Fibroblast of pulmonary artery (primary cell): Measurements from ENCODE around the gene OR6Q1.
"Not testable (repeated sequence)": the region's sequence is repeated elsewhere in the genome, so short reads cannot be mapped to it uniquely, and the experiment has no call there.

Experiments used
- DNase-seq: peaks from one replicate; pipeline ENCODE4 v3.0.0-alpha.2; 2010; ENCODE audit warnings: low read depth
- H3K4me3 ChIP-seq: replicated peaks from 2 replicates; pipeline ENCODE4 v1.5.1; 2011; ENCODE audit warnings: low read depth, mild to moderate bottlenecking, control low read depth, low read length, moderate library complexity
- TF ChIP-seq, protein P1 (sequence below): IDR thresholded peaks from 2 replicates; pipeline ENCODE4 v1.5.1; 2011; ENCODE audit warnings: mild to moderate bottlenecking, control low read depth, low read length, inconsistent platforms; ENCODE audit errors: missing control alignments

OR6Q1 gene, protein sequence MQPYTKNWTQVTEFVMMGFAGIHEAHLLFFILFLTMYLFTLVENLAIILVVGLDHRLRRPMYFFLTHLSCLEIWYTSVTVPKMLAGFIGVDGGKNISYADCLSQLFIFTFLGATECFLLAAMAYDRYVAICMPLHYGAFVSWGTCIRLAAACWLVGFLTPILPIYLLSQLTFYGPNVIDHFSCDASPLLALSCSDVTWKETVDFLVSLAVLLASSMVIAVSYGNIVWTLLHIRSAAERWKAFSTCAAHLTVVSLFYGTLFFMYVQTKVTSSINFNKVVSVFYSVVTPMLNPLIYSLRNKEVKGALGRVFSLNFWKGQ

DNA sequence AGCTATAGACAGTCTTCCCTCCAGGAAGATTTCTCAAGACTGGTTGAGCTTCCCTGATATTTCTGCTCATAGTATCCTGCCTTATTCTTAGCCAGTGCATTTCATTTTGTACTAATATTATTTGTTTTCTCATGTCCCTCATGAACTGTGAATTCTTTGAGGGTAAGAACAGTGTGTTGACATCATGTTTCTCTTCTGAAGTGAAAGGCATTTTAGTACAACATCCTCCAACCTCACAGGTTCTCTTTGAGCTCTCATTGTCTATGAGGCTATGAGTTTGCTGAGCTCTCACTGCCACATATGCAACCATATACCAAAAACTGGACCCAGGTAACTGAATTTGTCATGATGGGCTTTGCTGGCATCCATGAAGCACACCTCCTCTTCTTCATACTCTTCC lies at the start of gene OR6Q1:
TSS of gene OR6Q1 (plus strand) at position 301 of the 400 bp plus-strand sequence. CDS start at position 301, 0 bp downstream.
- no peak within 1 kb of the TSS for H3K4me3 ChIP-seq
- TF ChIP-seq, protein P1, sequence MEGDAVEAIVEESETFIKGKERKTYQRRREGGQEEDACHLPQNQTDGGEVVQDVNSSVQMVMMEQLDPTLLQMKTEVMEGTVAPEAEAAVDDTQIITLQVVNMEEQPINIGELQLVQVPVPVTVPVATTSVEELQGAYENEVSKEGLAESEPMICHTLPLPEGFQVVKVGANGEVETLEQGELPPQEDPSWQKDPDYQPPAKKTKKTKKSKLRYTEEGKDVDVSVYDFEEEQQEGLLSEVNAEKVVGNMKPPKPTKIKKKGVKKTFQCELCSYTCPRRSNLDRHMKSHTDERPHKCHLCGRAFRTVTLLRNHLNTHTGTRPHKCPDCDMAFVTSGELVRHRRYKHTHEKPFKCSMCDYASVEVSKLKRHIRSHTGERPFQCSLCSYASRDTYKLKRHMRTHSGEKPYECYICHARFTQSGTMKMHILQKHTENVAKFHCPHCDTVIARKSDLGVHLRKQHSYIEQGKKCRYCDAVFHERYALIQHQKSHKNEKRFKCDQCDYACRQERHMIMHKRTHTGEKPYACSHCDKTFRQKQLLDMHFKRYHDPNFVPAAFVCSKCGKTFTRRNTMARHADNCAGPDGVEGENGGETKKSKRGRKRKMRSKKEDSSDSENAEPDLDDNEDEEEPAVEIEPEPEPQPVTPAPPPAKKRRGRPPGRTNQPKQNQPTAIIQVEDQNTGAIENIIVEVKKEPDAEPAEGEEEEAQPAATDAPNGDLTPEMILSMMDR = no peak
- no peak for DNase-seq

DNA sequence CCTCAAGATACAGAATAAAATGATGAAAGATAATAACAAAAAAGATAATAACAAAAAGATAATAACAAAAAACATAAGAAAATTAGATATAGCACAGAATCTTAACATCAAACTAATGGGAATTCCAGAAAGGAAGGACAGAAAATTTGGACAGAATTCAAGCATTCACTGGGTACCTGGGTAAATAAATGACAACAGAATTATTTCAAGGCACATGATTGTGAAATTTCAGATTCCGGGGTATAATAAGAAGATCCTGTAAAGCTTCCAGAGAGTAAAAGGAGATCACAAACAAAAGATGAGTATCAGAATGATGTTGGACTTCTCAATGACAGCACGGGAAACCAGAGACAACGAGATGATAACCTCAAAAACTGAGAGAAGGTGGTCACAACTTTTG lies 49.2 kb upstream of the OR6Q1 start:
- TF ChIP-seq, protein P1 = no peak
- no peak for DNase-seq
- no peak overlapping the region for H3K4me3 ChIP-seq

DNA sequence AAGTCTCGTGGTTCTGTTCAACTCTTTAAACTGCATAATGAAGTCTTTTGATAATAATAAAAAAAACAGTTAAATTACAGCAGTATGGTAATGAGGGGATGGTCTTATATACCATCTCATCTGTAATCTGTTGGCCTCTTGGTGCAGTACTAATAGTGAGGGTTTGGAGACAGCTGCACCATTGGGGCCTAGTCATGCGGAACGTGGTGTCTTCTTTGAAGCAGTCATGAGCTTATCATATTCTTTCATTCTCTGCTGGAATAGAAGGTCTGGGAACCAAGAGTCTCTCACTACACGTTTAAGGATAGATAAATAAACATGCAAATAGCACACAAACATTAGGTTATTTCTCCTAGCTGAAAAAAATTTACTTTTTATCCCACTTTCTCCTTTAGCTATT lies 48.0 kb upstream of the OR6Q1 start:
- TF ChIP-seq, protein P1 = no peak
- H3K4me3 ChIP-seq = no peak overlapping the region
- DNase-seq = no peak

DNA sequence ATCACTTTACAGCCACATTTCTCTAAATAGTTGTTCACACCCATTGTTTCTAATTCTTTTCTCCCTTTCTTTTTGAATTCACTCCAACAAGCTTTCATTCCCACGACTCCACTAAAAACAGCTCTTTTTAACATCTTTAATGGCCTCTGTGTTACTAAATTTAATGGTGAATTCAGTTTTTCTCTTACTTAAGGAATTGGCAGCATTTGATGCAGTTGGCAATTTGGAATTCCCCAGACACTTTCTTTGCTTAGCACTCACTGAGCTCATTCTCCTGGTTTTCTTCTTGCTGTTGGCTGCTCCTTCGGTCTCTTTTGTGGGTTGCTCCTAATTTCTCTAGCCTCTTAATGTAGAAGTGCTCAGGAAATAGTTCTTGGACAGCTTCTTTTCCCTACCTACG lies 47.6 kb upstream of the OR6Q1 start:
- TF ChIP-seq, protein P1 = no peak
- DNase-seq = no peak
- H3K4me3 ChIP-seq = no peak overlapping the region

DNA sequence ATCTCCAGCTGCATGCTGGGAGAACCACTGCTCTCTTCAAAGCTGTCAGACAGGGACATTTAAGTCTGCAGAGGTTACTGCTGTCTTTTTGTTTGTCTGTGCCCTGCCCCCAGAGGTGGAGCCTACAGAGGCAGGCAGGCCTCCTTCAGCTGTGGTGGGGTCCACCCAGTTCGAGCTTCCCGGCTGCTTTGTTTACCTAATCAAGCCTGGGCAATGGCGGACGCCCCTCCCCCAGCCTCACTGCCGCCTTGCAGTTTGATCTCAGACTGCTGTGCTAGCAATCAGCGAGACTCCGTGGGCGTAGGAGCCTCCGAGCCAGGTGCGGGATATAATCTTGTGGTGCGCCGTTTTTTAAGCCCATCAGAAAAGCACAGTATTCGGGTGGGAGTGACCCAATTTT lies 31.2 kb upstream of the OR6Q1 start:
- not testable (repeated sequence) for H3K4me3 ChIP-seq, DNase-seq

DNA sequence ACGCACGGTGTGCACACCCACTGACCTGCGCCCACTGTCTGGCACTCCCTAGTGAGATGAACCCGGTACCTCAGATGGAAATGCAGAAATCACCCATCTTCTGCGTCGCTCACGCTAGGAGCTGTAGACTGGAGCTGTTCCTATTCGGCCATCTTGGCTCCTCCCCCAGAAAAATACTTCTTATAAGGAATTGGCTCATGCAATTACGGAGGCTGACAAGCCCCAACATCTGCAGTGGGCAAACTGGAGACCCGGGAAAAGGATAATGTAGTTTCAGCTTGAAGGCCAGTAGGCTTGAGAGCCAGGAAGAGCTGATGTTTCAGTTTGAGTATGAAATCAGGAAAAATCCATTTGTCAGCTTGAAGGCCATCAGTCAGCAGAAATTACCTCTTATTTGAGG lies 30.7 kb upstream of the OR6Q1 start:
- H3K4me3 ChIP-seq, DNase-seq: not testable (repeated sequence)

DNA sequence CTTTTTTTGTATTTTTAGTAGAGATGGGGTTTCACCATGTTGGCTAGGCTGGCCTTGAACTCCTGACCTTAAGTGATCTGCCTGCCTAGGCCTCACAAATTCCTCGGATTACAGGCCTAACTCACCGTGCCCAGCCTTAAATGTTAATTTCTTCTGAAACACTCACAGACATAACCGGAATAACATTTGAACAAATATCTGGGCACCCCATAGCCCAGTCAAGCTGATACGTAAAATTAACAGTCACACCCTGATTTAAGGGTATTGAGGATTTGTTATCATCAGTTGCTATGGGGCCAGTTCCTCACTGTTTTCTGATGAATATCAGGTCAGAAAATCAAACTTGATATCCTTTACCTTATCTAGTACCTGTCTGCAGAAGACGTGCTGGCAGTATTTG lies 30.1 kb upstream of the OR6Q1 start:
- TF ChIP-seq, protein P1 = no peak
- DNase-seq = no peak
- no peak overlapping the region for H3K4me3 ChIP-seq

DNA sequence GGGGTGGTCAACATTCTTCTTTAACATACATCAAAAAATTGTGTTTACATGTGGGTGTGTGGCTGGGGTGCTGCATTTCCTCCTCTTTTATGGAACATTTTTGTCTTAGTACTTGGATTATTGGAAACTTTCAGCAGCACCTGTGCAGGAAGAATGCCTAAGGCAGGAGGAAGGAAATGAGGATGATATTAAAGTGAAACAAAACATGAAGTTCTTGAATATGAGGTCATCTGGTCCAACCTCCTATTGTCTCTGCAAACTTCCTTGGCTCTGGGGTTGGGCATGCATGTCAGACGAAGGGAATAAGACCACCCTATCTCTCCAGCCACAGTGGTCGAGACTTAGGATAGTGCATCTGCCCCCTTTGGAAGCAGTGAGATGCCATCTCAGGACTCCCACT lies 27.7 kb upstream of the OR6Q1 start:
- TF ChIP-seq, protein P1 = no peak
- no peak overlapping the region for H3K4me3 ChIP-seq
- DNase-seq = no peak
